Measurements from ENCODE around the gene COX20. TPM values are rescaled to one million over a fixed set of nuclear protein-coding genes. Genes with fewer than 3 reads are reported as not detected.

COX20 gene
- total and polyA plus RNA-seq, 3 experiments from 2014 or later, result 35.7 to 47.0 (median 36.2) TPM

DNA sequence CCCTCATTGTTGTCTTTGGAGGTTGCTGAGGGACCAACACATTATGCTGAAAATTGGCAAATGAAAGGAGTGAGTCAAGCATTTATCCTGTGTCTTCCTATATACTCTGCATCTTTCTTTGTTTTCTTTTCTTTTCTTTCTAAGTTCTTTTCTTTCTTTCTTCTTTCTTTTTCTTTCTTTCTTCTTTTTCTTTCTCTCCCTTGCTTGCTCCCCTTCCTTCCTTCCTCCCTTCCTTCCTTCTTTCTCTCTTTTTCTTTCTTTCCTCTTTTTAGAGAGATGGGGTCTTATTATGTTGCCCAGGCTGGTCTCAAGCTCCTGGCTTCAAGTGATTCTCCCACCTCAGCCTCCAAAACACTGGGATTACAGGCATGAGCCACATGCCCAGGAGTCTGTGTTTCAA, 28.3 kb upstream of the COX20 start:
- no peak for DNase-seq
- Histone ChIP-seq H3K9me3 (ENCODE audit: low read length) (no peaks in the 10 kb centered on the region), H3K27ac (ENCODE audit: low read depth, low read length) (no peak overlapping the region), H3K36me3 (ENCODE audit: insufficient read depth, low read length) (no peaks in the 10 kb centered on the region), H3K4me3 (ENCODE audit: low read length) (no peak overlapping the region), H3K27me3 (ENCODE audit: insufficient read depth, low read length, poor library complexity, severe bottlenecking) (no peaks in the 10 kb centered on the region), H3K4me1 (ENCODE audit: insufficient read depth, low read length) (no peaks in the 10 kb centered on the region)
- CTCF ChIA-PET, result interaction anchor here (1.7 kb wide), 1 partner anchor 10 kb away, joined by 4 read pairs; no protein-coding TSS in a partner anchor
- H3K36me3 Mint-ChIP-seq, result peaks cover 0 to 4% (median 3%) of the 10 kb centered on the region in 3 donors
- no peaks in the 10 kb centered on the region for H3K4me1 Mint-ChIP-seq
- H3K27me3 Mint-ChIP-seq, result peaks cover 10 to 11% of the 10 kb centered on the region in 2 donors
- POLR2A ChIA-PET, result no interaction called here
- peak overlapping the region in 1 of 8 donors; percentile 75 for H3K27ac Mint-ChIP-seq
- no peaks in the 10 kb centered on the region for H3K9me3 Mint-ChIP-seq
- H3K4me3 Mint-ChIP-seq, result no peak overlapping the region

DNA sequence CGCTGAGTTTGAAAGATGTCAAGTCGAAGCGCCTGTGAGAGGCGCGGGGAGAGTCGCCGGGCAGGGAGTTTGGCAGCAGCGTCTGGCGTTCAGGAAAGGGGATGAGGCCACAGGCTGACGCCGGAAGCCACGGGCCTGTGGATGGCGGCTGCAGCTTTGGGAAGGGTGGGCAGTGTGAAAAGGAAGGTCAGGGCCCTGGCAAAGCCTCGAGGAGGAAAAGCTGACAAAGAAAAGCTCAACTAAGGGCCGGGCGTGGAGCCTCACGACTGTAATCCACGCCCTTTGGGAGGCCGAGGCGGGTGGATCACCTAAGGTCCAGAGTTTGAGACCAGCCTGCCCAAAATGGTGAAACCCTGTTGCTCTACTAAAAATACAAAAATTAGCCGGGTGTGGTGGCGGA, 25.2 kb upstream of the COX20 start:
- Histone ChIP-seq H3K27ac (ENCODE audit: low read depth, low read length) (no peak overlapping the region), H3K9me3 (ENCODE audit: low read length) (no peaks in the 10 kb centered on the region), H3K36me3 (ENCODE audit: insufficient read depth, low read length) (no peaks in the 10 kb centered on the region), H3K27me3 (ENCODE audit: insufficient read depth, low read length, poor library complexity, severe bottlenecking) (no peaks in the 10 kb centered on the region), H3K4me3 (ENCODE audit: low read length) (no peak overlapping the region), H3K4me1 (ENCODE audit: insufficient read depth, low read length) (no peaks in the 10 kb centered on the region)
- Mint-ChIP-seq H3K9me3 (no peaks in the 10 kb centered on the region), H3K27me3 (peaks cover 18 to 28% of the 10 kb centered on the region in 2 donors), H3K4me3 (no peak overlapping the region), H3K36me3 (peaks cover 0 to 4% (median 3%) of the 10 kb centered on the region in 3 donors), H3K27ac (no peak overlapping the region), H3K4me1 (peaks cover 0 to 2% (median 0%) of the 10 kb centered on the region in 3 donors)
- CTCF ChIA-PET, result no interaction called here
- no peak for DNase-seq
- POLR2A ChIA-PET, result no interaction called here

DNA sequence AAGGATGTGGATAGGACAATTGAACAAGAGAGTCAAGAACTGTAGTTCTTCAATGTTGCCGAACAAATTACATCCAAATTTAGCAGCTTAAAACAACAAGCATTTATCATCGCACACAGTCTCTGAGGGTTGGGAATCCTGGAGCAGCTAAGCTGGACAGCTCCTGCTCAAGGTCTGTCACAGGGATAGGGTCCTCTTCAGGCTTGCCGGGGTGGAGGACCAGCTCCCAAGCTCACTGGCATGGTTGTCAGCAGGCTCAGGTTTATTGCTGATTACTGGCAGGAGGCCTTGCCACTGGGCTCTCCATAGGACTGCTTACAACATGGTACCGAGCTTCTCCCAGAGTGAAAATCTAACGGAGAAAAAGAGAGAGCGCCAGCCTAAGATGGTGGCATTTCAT, 22.1 kb upstream of the COX20 start:
- H3K36me3 ChIP-seq (ENCODE audit: insufficient read depth, low read length), result no peaks in the 10 kb centered on the region
- no peaks in the 10 kb centered on the region for H3K9me3 ChIP-seq (ENCODE audit: low read length)
- no peak overlapping the region for H3K4me3 ChIP-seq (ENCODE audit: low read length)
- no peaks in the 10 kb centered on the region for H3K4me1 ChIP-seq (ENCODE audit: insufficient read depth, low read length)
- Mint-ChIP-seq H3K36me3 (peaks cover 0 to 4% (median 3%) of the 10 kb centered on the region in 3 donors), H3K27ac (peak overlapping the region in 1 of 8 donors; percentile 29), H3K4me1 (peaks cover 0 to 6% (median 2%) of the 10 kb centered on the region in 3 donors), H3K27me3 (peaks cover 19 to 27% of the 10 kb centered on the region in 2 donors), H3K9me3 (no peaks in the 10 kb centered on the region), H3K4me3 (no peak overlapping the region)
- CTCF ChIA-PET, result interaction anchor here (1.1 to 1.4 kb wide), 2 partner anchors 12 to 15 kb away, joined by 4 read pairs; no protein-coding TSS in a partner anchor
- DNase-seq, result no peak
- no peaks in the 10 kb centered on the region for H3K27me3 ChIP-seq (ENCODE audit: insufficient read depth, low read length, poor library complexity, severe bottlenecking)
- POLR2A ChIA-PET, result no interaction called here
- H3K27ac ChIP-seq (ENCODE audit: low read depth, low read length), result no peak overlapping the region

DNA sequence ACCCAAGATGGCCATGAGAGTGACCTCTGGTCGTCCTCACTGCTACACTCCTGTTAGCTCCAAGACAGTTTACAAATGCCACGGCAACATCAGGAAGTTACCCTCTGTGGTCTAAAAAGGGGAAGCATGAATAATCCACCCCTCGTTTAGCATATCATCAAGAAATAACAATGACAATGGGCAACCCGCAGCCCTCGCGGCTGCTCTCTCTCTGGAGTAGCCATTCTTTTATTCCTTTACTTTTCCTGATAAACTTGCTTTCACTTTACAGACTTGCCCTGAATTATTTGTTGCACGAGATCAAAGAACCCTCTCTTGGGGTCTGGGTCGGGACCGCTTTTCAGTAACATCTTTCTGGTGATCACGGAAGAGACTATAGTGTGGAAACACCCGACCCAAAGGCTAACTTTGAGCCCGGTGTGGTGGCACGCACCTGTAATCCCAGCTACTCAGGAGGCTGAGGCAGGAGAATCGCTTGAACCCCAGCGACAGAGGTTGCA, 19.8 kb upstream of the COX20 start:
- Mint-ChIP-seq H3K36me3 (peaks cover 0 to 4% (median 3%) of the 10 kb centered on the region in 3 donors), H3K27me3 (peaks cover 16 to 30% of the 10 kb centered on the region in 2 donors), H3K4me1 (peaks cover 0 to 6% (median 2%) of the 10 kb centered on the region in 3 donors), H3K9me3 (no peaks in the 10 kb centered on the region), H3K4me3 (no peak overlapping the region), H3K27ac (peak overlapping the region in 2 of 8 donors; percentile 2 to 48)
- H3K27me3 ChIP-seq (ENCODE audit: insufficient read depth, low read length, poor library complexity, severe bottlenecking), result no peaks in the 10 kb centered on the region
- no peaks in the 10 kb centered on the region for H3K4me1 ChIP-seq (ENCODE audit: insufficient read depth, low read length)
- DNase-seq, result no peak
- H3K4me3 ChIP-seq (ENCODE audit: low read length), result no peak overlapping the region
- ChIA-PET CTCF (interaction anchor here (0.7 to 0.9 kb wide), 2 partner anchors 228 to 265 kb away, joined by 3 read pairs; no protein-coding TSS in a partner anchor), POLR2A (no interaction called here)
- H3K36me3 ChIP-seq (ENCODE audit: insufficient read depth, low read length), result no peaks in the 10 kb centered on the region
- no peak overlapping the region for H3K27ac ChIP-seq (ENCODE audit: low read depth, low read length)
- H3K9me3 ChIP-seq (ENCODE audit: low read length), result no peaks in the 10 kb centered on the region

DNA sequence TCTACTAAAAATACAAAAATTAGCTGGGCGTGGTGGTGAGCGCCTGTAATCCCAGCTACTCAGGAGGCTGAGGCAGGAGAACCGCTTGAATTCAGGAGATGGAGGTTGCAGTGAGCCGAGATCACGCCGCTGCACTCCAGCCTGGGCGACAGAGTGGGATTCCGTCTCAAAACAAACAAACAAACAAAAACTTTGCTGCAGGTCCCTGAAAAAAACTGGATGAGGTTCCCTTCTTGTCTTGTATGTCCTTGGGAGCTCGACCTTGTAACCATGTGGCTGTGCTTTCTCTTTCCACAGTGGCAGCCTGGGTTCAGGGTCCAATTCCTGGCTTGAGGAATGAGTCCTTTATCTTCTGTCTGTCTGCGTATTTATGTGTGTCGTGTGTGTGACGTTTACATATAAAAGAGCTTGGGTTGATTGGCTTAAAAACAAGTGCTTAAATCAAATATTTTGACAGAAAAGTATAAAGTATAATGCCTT, 18.0 kb upstream of the COX20 start:
- DNase-seq, result no peak
- Mint-ChIP-seq H3K27ac (no peak overlapping the region), H3K9me3 (no peaks in the 10 kb centered on the region), H3K4me3 (no peak overlapping the region), H3K36me3 (no peaks in the 10 kb centered on the region), H3K4me1 (peaks cover 0 to 6% (median 2%) of the 10 kb centered on the region in 3 donors), H3K27me3 (peaks cover 21 to 27% of the 10 kb centered on the region in 2 donors)
- Histone ChIP-seq H3K27ac (ENCODE audit: low read depth, low read length) (no peak overlapping the region), H3K4me3 (ENCODE audit: low read length) (no peak overlapping the region), H3K9me3 (ENCODE audit: low read length) (no peaks in the 10 kb centered on the region), H3K4me1 (ENCODE audit: insufficient read depth, low read length) (no peaks in the 10 kb centered on the region), H3K27me3 (ENCODE audit: insufficient read depth, low read length, poor library complexity, severe bottlenecking) (no peaks in the 10 kb centered on the region), H3K36me3 (ENCODE audit: insufficient read depth, low read length) (no peaks in the 10 kb centered on the region)
- ChIA-PET POLR2A (no interaction called here), CTCF (no interaction called here)

DNA sequence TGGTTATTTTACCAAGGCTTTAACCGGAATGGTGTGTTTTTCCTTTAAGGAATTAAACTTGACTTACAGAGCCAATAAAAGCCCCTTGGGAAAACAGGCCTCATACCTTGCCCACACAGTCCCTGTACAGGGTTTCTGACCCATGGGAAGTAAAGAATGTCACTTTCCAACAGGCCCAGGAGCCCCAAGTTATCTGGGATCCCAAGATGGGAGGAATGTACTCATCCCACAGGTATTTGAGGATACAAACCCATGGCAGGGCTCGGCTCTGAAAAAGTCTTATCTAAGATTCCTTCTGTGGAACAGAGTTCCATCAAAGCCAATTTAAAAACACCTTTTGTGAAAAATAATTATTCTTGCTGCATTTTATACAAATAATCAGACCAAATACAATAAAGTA, 15.3 kb upstream of the COX20 start:
- H3K27ac ChIP-seq (ENCODE audit: low read depth, low read length), result no peak overlapping the region
- Mint-ChIP-seq H3K27me3 (peaks cover 11 to 19% of the 10 kb centered on the region in 2 donors), H3K4me3 (no peak overlapping the region), H3K36me3 (no peaks in the 10 kb centered on the region), H3K27ac (no peak overlapping the region), H3K9me3 (no peaks in the 10 kb centered on the region), H3K4me1 (peaks cover 0 to 6% (median 0%) of the 10 kb centered on the region in 3 donors)
- no peak for DNase-seq
- H3K4me1 ChIP-seq (ENCODE audit: insufficient read depth, low read length), result no peaks in the 10 kb centered on the region
- H3K4me3 ChIP-seq (ENCODE audit: low read length), result no peak overlapping the region
- H3K36me3 ChIP-seq (ENCODE audit: insufficient read depth, low read length), result no peaks in the 10 kb centered on the region
- ChIA-PET CTCF (no interaction called here), POLR2A (no interaction called here)
- no peaks in the 10 kb centered on the region for H3K9me3 ChIP-seq (ENCODE audit: low read length)
- no peaks in the 10 kb centered on the region for H3K27me3 ChIP-seq (ENCODE audit: insufficient read depth, low read length, poor library complexity, severe bottlenecking)

DNA sequence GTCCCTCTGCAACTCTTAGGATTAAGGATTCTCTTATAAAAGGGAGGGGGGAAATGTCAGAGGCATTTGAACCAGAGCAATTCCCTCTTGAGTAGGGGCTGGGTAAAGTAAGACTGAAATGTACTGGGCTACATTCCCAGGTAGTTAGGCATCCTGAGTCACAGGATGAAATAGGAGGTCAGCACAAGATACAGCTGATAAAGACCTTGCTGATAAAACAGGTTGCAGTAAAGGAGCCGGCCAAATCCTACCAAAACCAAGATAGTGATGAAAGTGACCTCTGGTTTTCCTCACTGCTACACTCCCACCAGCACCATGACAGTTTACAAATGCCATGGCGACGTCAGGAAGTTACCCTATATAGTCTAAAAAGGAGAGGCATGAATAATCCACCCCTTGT, 14.3 kb upstream of the COX20 start:
- no peaks in the 10 kb centered on the region for H3K9me3 ChIP-seq (ENCODE audit: low read length)
- no peak for DNase-seq
- no peak overlapping the region for H3K4me3 ChIP-seq (ENCODE audit: low read length)
- H3K4me1 Mint-ChIP-seq, result no peaks in the 10 kb centered on the region
- no peak overlapping the region for H3K27ac Mint-ChIP-seq
- H3K27me3 ChIP-seq (ENCODE audit: insufficient read depth, low read length, poor library complexity, severe bottlenecking), result no peaks in the 10 kb centered on the region
- no peaks in the 10 kb centered on the region for H3K4me1 ChIP-seq (ENCODE audit: insufficient read depth, low read length)
- no peaks in the 10 kb centered on the region for H3K36me3 ChIP-seq (ENCODE audit: insufficient read depth, low read length)
- H3K27ac ChIP-seq (ENCODE audit: low read depth, low read length), result no peak overlapping the region
- peaks cover 11 to 14% of the 10 kb centered on the region in 2 donors for H3K27me3 Mint-ChIP-seq
- no peaks in the 10 kb centered on the region for H3K36me3 Mint-ChIP-seq
- H3K4me3 Mint-ChIP-seq, result no peak overlapping the region
- no peaks in the 10 kb centered on the region for H3K9me3 Mint-ChIP-seq
- ChIA-PET POLR2A (no interaction called here), CTCF (interaction anchor here (1.3 kb wide), 1 partner anchor 20 kb away, joined by 3 read pairs; no protein-coding TSS in a partner anchor)

DNA sequence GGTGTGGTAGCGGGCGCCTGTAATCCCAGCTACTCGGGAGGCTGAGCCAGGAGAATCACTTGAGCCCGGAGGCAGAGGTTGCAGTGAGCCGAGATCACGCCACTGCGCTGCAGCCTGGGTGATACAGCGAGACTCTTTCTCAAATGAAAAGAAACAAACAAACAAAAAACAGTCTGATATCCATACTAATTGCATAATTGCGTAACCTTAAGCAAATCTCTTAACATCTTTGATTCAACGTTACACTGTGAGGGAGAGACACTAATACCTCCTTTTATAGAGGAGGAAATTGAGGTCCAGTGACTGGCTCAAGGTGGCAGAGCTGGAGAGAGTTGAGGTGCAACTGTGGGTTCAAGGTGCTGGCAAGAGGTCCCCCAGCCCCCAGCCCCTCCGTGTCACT, 12.6 kb upstream of the COX20 start:
- Histone ChIP-seq H3K4me1 (ENCODE audit: insufficient read depth, low read length) (no peaks in the 10 kb centered on the region), H3K9me3 (ENCODE audit: low read length) (no peaks in the 10 kb centered on the region), H3K27me3 (ENCODE audit: insufficient read depth, low read length, poor library complexity, severe bottlenecking) (no peaks in the 10 kb centered on the region), H3K4me3 (ENCODE audit: low read length) (no peak overlapping the region), H3K36me3 (ENCODE audit: insufficient read depth, low read length) (no peaks in the 10 kb centered on the region), H3K27ac (ENCODE audit: low read depth, low read length) (no peak overlapping the region)
- Mint-ChIP-seq H3K4me3 (no peak overlapping the region), H3K36me3 (no peaks in the 10 kb centered on the region), H3K27me3 (peaks cover 8 to 13% of the 10 kb centered on the region in 2 donors), H3K9me3 (no peaks in the 10 kb centered on the region), H3K4me1 (no peaks in the 10 kb centered on the region), H3K27ac (no peak overlapping the region)
- CTCF ChIA-PET, result no interaction called here
- POLR2A ChIA-PET, result no interaction called here
- DNase-seq, result no peak

All from CD8-positive, alpha-beta memory T cell (primary cell).